ENCODE data around the gene SGCE. TPM values are rescaled to one million over a fixed set of nuclear protein-coding genes. Genes with fewer than 3 reads are reported as not detected.
"Not testable (repeated sequence)": the region's sequence is repeated elsewhere in the genome, so short reads cannot be mapped to it uniquely, and the experiment has no call there.

The SGCE gene, protein sequence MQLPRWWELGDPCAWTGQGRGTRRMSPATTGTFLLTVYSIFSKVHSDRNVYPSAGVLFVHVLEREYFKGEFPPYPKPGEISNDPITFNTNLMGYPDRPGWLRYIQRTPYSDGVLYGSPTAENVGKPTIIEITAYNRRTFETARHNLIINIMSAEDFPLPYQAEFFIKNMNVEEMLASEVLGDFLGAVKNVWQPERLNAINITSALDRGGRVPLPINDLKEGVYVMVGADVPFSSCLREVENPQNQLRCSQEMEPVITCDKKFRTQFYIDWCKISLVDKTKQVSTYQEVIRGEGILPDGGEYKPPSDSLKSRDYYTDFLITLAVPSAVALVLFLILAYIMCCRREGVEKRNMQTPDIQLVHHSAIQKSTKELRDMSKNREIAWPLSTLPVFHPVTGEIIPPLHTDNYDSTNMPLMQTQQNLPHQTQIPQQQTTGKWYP
- 58.1 TPM for total RNA-seq
- long read RNA-seq, transcript SGCE-207 (10 exons, 1,672 nt): minor isoform, 8 of 118 reads
- long read RNA-seq, transcript SGCE-205 (10 exons, 1,532 nt): minor isoform, 7 of 118 reads
- long read RNA-seq, transcript SGCE-299 (11 exons, 1,614 nt): major isoform, 82 of 118 reads
- long read RNA-seq, transcript SGCE-282 (12 exons, 1,733 nt): minor isoform, 5 of 118 reads
- long read RNA-seq, partial matches to known transcripts: 4 of 118 reads
- long read RNA-seq, other reads (novel, unspliced or antisense): 6 of 118 reads

GRCh38 chr7:94655848-94656657 lies at the start of gene SGCE:
Gene SGCE, minus strand, starts transcription at chr7:94656133. Its CDS starts 35 bp downstream, at chr7:94656098.
- DNase-seq (ENCODE audit: low spot score): peak; percentile 89

GRCh38 chr7:94705155-94706021 lies 49.5 kb upstream of the SGCE start:
- DNase-seq (ENCODE audit: low spot score): not testable (repeated sequence)

DNA sequence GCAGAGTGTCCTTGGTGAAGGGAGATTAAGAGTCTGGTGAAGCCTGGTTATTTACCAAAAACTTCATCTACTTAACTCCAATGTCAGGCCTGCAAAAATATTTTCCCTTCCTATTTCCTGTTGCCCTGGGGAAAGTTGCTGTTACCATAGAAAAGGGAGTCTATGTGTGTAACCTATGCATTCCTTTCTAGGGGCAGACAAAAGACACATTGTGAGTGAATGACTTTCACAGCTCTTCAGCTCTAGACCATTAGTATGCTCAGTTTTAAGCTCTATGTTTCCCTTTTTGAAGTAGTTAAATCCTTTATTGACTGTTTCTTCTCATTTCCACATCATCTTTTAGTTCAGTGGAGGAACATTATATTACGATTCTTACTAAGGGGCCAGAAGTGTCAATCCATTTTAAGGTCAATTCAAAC lies 45.6 kb upstream of the SGCE start:
- no peak for DNase-seq (ENCODE audit: low spot score)

- no peak for DNase-seq (ENCODE audit: low spot score)
These were observed 45.1 kb upstream of the SGCE start for GRCh38 chr7:94700926-94701554.

DNA sequence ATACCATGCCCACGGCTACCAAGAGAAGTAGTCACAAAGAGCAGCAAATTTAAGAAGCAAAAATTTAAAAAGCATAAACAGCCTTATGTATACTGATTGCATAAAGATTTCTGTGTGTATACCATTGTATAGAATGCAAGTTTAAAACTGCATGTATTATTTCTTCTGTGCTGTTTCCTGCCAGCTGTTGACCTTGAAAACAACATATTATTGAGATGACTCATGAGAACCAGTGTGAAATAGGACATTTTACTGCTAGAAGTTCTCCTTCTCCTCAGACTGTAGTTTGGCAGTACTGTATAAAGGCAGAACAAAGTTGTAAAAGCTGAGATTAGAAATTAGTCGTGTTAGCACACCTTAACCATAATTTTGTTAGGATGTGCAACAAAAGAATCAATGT lies 42.3 kb upstream of the SGCE start:
- no peak for DNase-seq (ENCODE audit: low spot score)

DNA sequence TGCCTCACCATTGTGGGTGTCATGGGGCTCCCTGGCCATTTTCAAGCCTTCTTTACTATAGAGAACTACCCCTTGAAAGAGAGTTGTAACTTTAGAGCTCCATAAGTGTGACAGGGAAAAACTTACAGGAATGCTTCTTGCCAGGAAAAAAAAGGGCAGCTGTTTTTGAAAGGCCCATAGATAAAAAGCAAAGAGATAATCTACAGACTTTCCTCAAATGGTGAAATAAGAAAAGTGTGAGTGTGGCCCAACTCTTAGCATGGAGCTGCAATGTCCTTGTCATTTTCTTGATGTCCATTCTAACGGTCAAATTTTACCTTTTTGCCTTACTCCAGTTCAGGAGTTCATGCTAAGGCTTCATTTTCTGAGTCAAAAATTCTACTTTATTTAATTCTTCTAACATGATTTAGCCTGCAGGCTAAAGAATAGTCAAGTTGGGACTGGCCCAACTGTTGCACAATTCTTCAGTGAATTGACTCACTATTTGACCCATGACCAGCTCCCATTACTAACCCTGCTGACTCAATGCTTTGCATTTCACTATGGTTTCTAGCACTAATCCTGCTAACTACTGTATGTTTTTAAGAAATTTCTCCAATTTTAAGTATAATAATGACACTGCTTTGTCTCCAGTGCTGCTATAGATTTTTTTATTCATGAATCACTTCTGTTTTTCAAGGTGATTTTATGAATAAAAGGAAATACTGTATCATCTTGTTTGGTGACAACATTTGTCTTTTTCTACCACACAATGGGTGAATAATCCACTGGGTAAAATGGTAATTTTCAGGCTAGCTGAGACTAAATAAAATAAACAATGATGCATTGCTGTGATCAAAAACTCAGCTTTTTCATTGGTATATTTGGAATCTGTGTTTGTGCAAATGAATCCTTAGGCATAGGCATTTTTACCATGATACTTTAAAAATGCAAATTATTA lies 41.4 kb upstream of the SGCE start:
- DNase-seq (ENCODE audit: low spot score): no peak

- DNase-seq (ENCODE audit: low spot score): no peak
These were observed 31.9 kb upstream of the SGCE start for GRCh38 chr7:94687810-94688209.

DNA sequence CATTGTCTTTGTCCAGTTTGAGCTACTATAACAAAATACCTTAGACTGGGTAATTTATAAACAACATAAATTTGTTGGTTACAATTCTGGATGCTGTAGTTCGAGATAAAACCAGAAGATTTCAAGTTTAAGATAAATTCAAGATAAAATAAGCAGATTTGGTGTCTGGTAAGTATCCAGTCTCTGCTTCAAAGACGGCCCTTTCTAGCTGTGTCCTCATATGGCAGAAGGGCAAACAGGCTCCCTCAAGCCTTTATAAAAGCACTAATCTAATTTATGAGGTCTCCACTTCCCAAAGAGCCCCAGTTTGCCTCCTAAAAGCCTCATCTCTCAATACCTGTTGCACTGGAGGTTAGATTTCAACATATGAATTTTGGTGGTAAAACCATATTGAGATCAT lies 31.1 kb upstream of the SGCE start:
- no peak for DNase-seq (ENCODE audit: low spot score)

GRCh38 chr7:94683066-94683465 lies 27.1 kb upstream of the SGCE start:
- no peak for DNase-seq (ENCODE audit: low spot score)

GRCh38 chr7:94679358-94679757 lies 23.4 kb upstream of the SGCE start:
- no peak for DNase-seq (ENCODE audit: low spot score)

DNA sequence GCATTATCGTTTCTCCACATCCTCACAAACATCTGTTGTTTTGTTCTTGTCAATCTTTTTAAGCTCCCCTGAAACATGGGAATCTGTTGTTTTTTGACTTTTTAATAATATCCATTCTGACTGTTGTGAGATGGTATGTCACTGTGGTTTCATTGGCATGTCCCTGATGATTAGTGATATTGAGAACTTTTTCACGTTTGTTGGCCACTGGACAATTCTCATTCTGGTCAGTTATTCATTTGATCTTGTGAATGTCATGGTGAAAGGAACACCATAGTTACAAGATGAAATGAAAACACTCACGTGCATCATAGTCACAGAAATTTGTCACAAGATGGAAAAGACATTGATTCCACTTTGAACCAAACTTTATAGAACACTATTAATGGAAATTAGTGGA lies 20.5 kb upstream of the SGCE start:
- DNase-seq (ENCODE audit: low spot score): no peak

GRCh38 chr7:94675356-94675755 lies 19.4 kb upstream of the SGCE start:
- DNase-seq (ENCODE audit: low spot score): no peak

- no peak for DNase-seq (ENCODE audit: low spot score)
These were observed 15.7 kb upstream of the SGCE start for GRCh38 chr7:94671444-94672235.

GRCh38 chr7:94669773-94670495 lies 14.0 kb upstream of the SGCE start:
- no peak for DNase-seq (ENCODE audit: low spot score)

DNA sequence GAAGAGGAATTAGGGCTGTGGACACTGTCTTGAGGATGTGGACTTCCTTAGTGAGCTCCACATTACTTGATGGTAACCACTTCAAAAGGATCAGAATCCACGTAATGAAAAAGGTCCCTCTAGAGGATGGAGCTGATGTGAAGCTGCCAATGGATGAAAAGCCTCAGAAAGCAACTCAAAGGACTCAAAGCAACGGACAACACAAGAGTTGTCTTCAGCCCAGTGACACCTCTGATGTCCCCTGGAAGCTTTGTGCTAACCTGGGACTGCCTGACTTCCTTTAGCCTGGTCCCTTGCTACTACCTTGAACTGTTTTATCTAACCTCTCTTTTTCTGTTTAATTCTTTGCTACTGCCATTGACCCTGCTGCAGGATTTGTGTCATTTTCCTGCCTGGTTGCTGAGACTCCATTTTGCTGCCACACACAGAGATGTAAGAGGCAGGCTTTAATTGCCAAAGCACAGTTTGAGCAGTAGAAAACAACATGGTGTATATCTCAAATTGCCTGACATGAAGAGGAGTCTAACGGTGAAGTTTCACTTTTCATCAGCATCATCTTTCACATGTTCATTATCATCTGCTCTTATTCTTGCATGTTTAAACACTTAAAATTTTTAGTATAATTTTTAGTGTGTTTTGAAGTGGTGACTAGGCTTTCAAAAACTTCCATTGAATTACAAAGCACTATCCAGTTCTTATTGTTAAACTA lies 11.1 kb upstream of the SGCE start:
- DNase-seq (ENCODE audit: low spot score): no peak

DNA sequence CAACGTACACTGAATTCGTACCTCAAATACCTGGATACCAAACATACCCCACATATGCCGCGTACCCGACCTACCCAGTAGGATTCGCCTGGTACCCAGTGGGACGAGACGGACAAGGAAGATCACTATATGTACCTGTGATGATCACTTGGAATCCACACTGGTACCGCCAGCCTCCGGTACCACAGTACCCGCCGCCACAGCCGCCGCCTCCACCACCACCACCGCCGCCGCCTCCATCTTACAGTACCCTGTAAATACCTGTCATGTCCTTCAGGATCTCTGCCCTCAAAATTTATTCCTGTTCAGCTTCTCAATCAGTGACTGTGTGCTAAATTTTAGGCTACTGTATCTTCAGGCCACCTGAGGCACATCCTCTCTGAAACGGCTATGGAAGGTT lies 9.5 kb upstream of the SGCE start:
- no peak for DNase-seq (ENCODE audit: low spot score)

DNA sequence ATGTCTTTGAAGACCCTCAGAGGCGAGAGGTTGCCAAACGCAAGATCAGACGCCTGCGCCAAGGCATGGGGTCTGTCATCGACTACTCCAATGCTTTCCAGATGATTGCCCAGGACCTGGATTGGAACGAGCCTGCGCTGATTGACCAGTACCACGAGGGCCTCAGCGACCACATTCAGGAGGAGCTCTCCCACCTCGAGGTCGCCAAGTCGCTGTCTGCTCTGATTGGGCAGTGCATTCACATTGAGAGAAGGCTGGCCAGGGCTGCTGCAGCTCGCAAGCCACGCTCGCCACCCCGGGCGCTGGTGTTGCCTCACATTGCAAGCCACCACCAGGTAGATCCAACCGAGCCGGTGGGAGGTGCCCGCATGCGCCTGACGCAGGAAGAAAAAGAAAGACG lies 8.1 kb upstream of the SGCE start:
- no peak for DNase-seq (ENCODE audit: low spot score)
